ENCODE data around the gene RNF168. TPM values are rescaled to one million over a fixed set of nuclear protein-coding genes. Genes with fewer than 3 reads are reported as not detected.

RNF168 gene
- total RNA-seq, 1 donor from 2014 or later: 26.9 TPM

GRCh38 chr3:196419386-196419785 lies 84.2 kb downstream of the RNF168 start:
- DNase-seq (ENCODE audit: low spot score in 2 of 2) (no peak), FAIRE-seq (no peak)

Small RNA genes within 50 kb of the gene (small RNA-seq; reads per million reads assigned to genes)
- not detected for gene AC083822.1
- not detected for gene AC117490.1
- gene RPS29P3: 0.15 reads per million

Other genes with a start within 250 kb of the RNF168 start
- gene PCYT1A, start 216.0 kb downstream of the RNF168 start, total RNA-seq: 15.1 TPM
- 36.7 TPM for gene DYNLT2B, start 185.5 kb downstream of the RNF168 start, total RNA-seq
- not detected for gene TM4SF19, start 165.4 kb downstream of the RNF168 start, total RNA-seq
- gene UBXN7, start 71.3 kb downstream of the RNF168 start, total RNA-seq: 51.0 TPM
- not detected for gene SMCO1, start 11.6 kb upstream of the RNF168 start, total RNA-seq
- 7.3 TPM for gene WDR53, start 64.8 kb upstream of the RNF168 start, total RNA-seq
- gene FBXO45, start 64.9 kb upstream of the RNF168 start, total RNA-seq: 43.6 TPM
- 0.82 TPM for gene NRROS, start 135.9 kb upstream of the RNF168 start, total RNA-seq
- gene CEP19, start 208.5 kb upstream of the RNF168 start, total RNA-seq: 10.6 TPM
- gene PIGX, start 208.6 kb upstream of the RNF168 start, total RNA-seq: 59.9 TPM
- gene PAK2, start 236.1 kb upstream of the RNF168 start, total RNA-seq: 48.1 TPM